ENCODE data around the gene OS9. TPM values are rescaled to one million over a fixed set of nuclear protein-coding genes. Genes with fewer than 3 reads are reported as not detected.

OS9 gene
- total and polyA plus RNA-seq, 2 of the 4 experiments (the other 2 are of a cell fraction): 159 to 272 TPM

DNA sequence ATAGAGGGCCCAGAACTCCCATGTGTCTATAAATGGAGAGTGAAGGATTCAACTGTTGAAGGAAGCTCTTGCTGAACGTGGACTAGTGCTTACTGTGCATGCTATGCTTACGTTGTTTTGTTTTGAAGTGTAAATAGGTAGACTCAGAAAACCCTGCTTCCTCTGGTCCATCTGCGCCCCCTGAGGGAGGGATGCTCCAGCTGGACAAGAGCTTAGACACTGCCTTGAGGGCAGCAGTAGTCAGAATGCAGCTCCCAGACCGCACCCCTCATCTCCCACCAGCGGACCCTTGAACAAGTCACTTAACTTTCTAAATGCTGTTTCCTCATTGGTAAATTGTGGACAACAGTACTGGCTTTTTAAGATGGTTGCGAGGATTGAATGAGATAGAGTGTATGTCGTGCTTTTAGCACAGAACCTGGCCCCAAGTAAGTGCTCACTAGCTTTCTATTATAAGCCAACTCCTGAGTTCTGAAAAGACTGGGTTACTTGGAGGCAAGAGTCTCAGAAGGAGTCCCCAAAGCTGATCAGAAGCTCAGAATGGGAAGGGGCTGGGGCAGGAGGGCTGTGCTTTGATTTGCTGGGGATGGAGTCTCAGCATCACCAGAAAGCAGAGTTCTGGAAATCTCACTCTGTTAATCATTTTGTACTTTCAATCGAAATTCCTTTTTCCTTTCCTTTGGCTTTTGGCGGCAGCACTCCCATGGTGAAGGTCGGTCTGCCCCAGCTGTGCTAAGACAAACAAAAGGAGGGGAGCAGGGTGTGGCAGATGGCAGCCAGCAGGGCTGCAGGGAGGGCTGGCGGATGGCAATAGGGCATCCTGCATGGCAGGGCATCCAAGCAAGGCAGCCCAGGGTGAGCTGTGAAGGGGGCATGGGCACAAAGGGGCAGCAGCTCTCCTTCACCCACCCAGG is 29.0 kb downstream of the OS9 start:
- no peak overlapping the region for H4K5ac ChIP-seq (ENCODE audit: low read depth, low read length)
- H3K56ac ChIP-seq (ENCODE audit: extremely low read depth, insufficient read depth, low read length): no peak overlapping the region
- no peak overlapping the region for H2AK5ac ChIP-seq (ENCODE audit: low read depth, low read length)
- H3K4me3 ChIP-seq (ENCODE audit: insufficient read depth, low read depth, low read length): no peak overlapping the region
- no peak for DNase-seq
- no peak overlapping the region for H3K18ac ChIP-seq (ENCODE audit: low read depth, low read length)
- ChIA-PET CTCF (interaction anchor here (0.6 kb wide), 2 partner anchors 20 to 147 kb away, joined by 3 read pairs; no protein-coding TSS in a partner anchor), POLR2A (ENCODE audit: unreplicated experiment) (interaction anchor here (0.6 kb wide), 1 partner anchor 42 kb away, joined by 12 read pairs; no protein-coding TSS in a partner anchor)
- no peak overlapping the region for H3K4me2 ChIP-seq (ENCODE audit: low read depth, low read length)
- ATAC-seq (ENCODE audit: low read depth): no peak
- H2AK9ac ChIP-seq (replicated peaks; ENCODE audit: low read depth, low read length, poor library complexity): no peak overlapping the region
- in situ Hi-C loops (cut with MboI; ENCODE audit: low sequenced_read_pairs): no loop called here
- H3K4me1 ChIP-seq (ENCODE audit: control insufficient read depth, insufficient read depth, low read length): 0 out of 2 replicates have a peak, but pooled peaks cover 4% of the 10 kb centered on the region
- no peak overlapping the region for H2BK20ac ChIP-seq (ENCODE audit: low read depth, low read length)
- H3K36me3 ChIP-seq (ENCODE audit: control insufficient read depth, insufficient read depth, low read length): peaks cover 34% of the 10 kb centered on the region
- no peak overlapping the region for H2BK120ac ChIP-seq (ENCODE audit: low read depth, low read length)
- no peak overlapping the region for H3K27ac ChIP-seq (ENCODE audit: insufficient read depth, low read length)
- no peaks in the 10 kb centered on the region for H3K9me3 ChIP-seq (ENCODE audit: control insufficient read depth, insufficient read depth, low read length)
- TF ChIP-seq RFX5 (IDR thresholded peaks at IDR 0.05; ENCODE audit: low read depth, low read length) (no peak), MXI1 (IDR thresholded peaks at IDR 0.05; ENCODE audit: borderline replicate concordance, low read depth, low read length) (no peak), CEBPB (IDR thresholded peaks at IDR 0.05; ENCODE audit: low read depth, low read length) (no peak), RAD21 (IDR thresholded peaks at IDR 0.05; ENCODE audit: low read length) (no peak), CHD1 (IDR thresholded peaks at IDR 0.05; ENCODE audit: low read depth, low read length) (no peak), SMC3 (IDR thresholded peaks at IDR 0.05; ENCODE audit: low read depth, low read length) (no peak)
- TF ChIP-seq, protein P1, sequence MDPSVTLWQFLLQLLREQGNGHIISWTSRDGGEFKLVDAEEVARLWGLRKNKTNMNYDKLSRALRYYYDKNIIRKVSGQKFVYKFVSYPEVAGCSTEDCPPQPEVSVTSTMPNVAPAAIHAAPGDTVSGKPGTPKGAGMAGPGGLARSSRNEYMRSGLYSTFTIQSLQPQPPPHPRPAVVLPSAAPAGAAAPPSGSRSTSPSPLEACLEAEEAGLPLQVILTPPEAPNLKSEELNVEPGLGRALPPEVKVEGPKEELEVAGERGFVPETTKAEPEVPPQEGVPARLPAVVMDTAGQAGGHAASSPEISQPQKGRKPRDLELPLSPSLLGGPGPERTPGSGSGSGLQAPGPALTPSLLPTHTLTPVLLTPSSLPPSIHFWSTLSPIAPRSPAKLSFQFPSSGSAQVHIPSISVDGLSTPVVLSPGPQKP (IDR thresholded peaks at IDR 0.05; ENCODE audit: borderline replicate concordance, low read depth, low read length): no peak
- H2BK15ac ChIP-seq (ENCODE audit: low read depth, low read length): no peak overlapping the region
- H3K9me1 ChIP-seq (ENCODE audit: insufficient read depth, low read length): peaks cover 10% of the 10 kb centered on the region; the same call in 1 of the 2 replicates
- H3K23ac ChIP-seq (ENCODE audit: low read depth, low read length): no peak overlapping the region
- peaks cover 0 to 17% of the 10 kb centered on the region in 2 experiments; a peak in 1 of 4 replicates for H3K79me1 ChIP-seq (ENCODE audit: low read depth in 1 of 2, low read length in 2 of 2)
- H3K14ac ChIP-seq (replicated peaks; ENCODE audit: low read depth, low read length): no peak overlapping the region
- intact Hi-C loops (cut with micrococcal nuclease): no loop called here
- H4K91ac ChIP-seq (ENCODE audit: insufficient read depth, low read depth, low read length): no peak overlapping the region
- no peak overlapping the region for H2AFZ ChIP-seq (replicated peaks; ENCODE audit: low read length, poor library complexity)
- H3K4ac ChIP-seq (ENCODE audit: low read depth, low read length): no peak overlapping the region
- no peak overlapping the region for H2BK5ac ChIP-seq (ENCODE audit: low read depth, low read length, poor library complexity, severe bottlenecking)
- no peaks in the 10 kb centered on the region; the same call in 1 of the 2 replicates for H3K27me3 ChIP-seq (ENCODE audit: control insufficient read depth, insufficient read depth, low read length)
- peaks cover 9% of the 10 kb centered on the region; the same call in 1 of the 2 replicates for H4K20me1 ChIP-seq (ENCODE audit: insufficient read depth, low read length)
- no peak overlapping the region for H3K9ac ChIP-seq (ENCODE audit: low read depth, low read length)
- no CpG with 5 or more reads among the region's 11 CpGs for WGBS, 2 experiments (ENCODE audit: extremely low coverage in 2 of 2, insufficient read length in 1 of 2)
- no TSS peak for BruUV-seq (replicated peaks)
- dilution Hi-C loops (cut with HindIII; ENCODE audit: low sequenced_read_pairs, unreplicated experiment): no loop called here
- H4K8ac ChIP-seq (ENCODE audit: low read depth in 2 of 2, low read length in 2 of 2): no peak overlapping the region

Data from IMR-90 (cell line).